ENCODE data around the gene ARAP1. TPM values are rescaled to one million over a fixed set of nuclear protein-coding genes. Genes with fewer than 3 reads are reported as not detected.

The ARAP1 gene
- polyA plus RNA-seq, 3 donors = 48.7 to 487 (median 79.0) TPM

DNA sequence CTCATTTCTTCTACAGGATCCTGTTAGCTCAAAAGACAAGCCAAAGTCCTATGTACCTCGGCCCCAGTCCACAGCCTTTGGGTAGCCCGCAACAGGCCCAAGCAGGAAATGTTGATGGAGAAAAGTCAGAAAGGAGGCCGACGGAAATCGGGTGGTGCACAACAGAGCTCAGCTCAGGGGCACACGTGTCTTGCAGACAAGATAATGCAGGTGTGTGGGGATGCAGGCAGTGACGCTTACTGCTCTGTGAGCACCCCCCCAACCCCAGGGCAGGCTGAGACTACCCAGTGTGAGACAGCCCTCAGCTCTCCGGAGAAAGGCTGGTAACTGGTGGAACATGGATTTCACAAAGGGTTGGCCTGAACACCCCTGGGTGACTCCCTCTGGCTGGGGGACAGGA is 73.7 kb downstream of the ARAP1 start:
- no peaks in the 10 kb centered on the region for H3K79me2 ChIP-seq (ENCODE audit: insufficient read depth, low read length)
- no peaks in the 10 kb centered on the region for H3K4me1 ChIP-seq (ENCODE audit: control insufficient read depth in 1 of 2, insufficient read depth in 2 of 2, low read length in 2 of 2)
- intact Hi-C loops (cut with micrococcal nuclease) = no loop called here
- TF ChIP-seq, protein P1, sequence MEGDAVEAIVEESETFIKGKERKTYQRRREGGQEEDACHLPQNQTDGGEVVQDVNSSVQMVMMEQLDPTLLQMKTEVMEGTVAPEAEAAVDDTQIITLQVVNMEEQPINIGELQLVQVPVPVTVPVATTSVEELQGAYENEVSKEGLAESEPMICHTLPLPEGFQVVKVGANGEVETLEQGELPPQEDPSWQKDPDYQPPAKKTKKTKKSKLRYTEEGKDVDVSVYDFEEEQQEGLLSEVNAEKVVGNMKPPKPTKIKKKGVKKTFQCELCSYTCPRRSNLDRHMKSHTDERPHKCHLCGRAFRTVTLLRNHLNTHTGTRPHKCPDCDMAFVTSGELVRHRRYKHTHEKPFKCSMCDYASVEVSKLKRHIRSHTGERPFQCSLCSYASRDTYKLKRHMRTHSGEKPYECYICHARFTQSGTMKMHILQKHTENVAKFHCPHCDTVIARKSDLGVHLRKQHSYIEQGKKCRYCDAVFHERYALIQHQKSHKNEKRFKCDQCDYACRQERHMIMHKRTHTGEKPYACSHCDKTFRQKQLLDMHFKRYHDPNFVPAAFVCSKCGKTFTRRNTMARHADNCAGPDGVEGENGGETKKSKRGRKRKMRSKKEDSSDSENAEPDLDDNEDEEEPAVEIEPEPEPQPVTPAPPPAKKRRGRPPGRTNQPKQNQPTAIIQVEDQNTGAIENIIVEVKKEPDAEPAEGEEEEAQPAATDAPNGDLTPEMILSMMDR (IDR thresholded peaks at IDR 0.05) = no peak
- peaks cover 32 to 60% of the 10 kb centered on the region in 2 donors for H3K27me3 ChIP-seq (ENCODE audit: control insufficient read depth in 2 of 2, insufficient read depth in 2 of 2, low read length in 2 of 2)
- DNase-seq = no peak
- Mint-ChIP-seq H3K27me3 (ENCODE audit: low read depth in 3 of 3) (peaks cover 64 to 72% (median 69%) of the 10 kb centered on the region in 3 donors), H3K36me3 (peaks cover 7 to 8% of the 10 kb centered on the region in 2 donors), H3K4me1 (peaks cover 6% of the 10 kb centered on the region), H3K4me3 (peak overlapping the region in 1 of 2 donors; percentile 77), H3K9me3 (peaks cover 0 to 10% (median 2%) of the 10 kb centered on the region in 7 donors), H3K27ac (no peak overlapping the region)
- H3K4me3 ChIP-seq (replicated peaks in 1 of 3; ENCODE audit: low read depth in 2 of 3, low read length in 3 of 3) = no peak overlapping the region
- H3K9ac ChIP-seq (ENCODE audit: insufficient read depth, low read length, poor library complexity, severe bottlenecking) = no peak overlapping the region
- H4K20me1 ChIP-seq (ENCODE audit: insufficient read depth, low read length) = peaks cover 95% of the 10 kb centered on the region
- no peak overlapping the region for H3K4me2 ChIP-seq (replicated peaks; ENCODE audit: extremely low read depth, low read length, poor library complexity, severe bottlenecking)
- WGBS (ENCODE audit: insufficient coverage) = 84% methylated on average over 6 of the region's 8 CpGs
- H3K27ac ChIP-seq (ENCODE audit: low read depth in 1 of 2, low read length in 2 of 2) = no peak overlapping the region
- peaks cover 5 to 6% of the 10 kb centered on the region in 2 donors for H3K36me3 ChIP-seq (replicated peaks in 1 of 2; ENCODE audit: control insufficient read depth in 1 of 2, insufficient read depth in 2 of 2, low read length in 2 of 2)
- no peak overlapping the region for H2AFZ ChIP-seq (ENCODE audit: insufficient read depth, low read depth, low read length, poor library complexity, severe bottlenecking)
- H3K9me3 ChIP-seq (replicated peaks in 1 of 2; ENCODE audit: control insufficient read depth in 1 of 2, insufficient read depth in 1 of 2, low read length in 2 of 2) = peaks cover 0 to 5% of the 10 kb centered on the region in 2 donors

DNA sequence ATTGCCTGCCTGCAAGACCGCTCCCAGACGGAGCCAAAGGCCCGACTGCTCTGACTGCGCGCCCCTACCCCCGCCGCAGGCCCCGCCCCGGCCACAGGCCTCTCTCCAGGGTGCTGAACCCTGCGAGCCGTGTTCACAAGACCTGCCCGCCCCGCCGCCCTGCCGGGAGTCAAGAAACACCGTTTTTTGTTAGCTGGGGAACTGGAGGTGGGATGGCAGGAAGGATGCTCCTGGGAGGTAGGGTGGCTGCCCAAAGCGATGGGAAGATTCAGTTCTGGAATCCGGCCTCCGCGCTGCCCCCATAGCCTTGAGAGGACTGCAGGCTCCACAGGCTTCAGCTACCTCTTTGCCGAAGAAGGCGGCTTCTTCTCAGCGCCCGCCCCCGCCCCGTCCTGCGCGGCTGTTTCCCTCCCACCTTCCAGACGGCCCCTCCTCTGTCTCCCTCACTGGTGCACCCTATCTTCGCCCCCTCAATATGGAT is 75.3 kb downstream of the ARAP1 start:
- no peaks in the 10 kb centered on the region for H3K36me3 Mint-ChIP-seq
- H2AFZ ChIP-seq (ENCODE audit: insufficient read depth, low read depth, low read length, poor library complexity, severe bottlenecking) = no peak overlapping the region
- H3K9me3 Mint-ChIP-seq = peaks cover 0 to 10% (median 2%) of the 10 kb centered on the region in 7 donors
- H3K4me2 ChIP-seq (replicated peaks; ENCODE audit: extremely low read depth, low read length, poor library complexity, severe bottlenecking) = no peak overlapping the region
- H3K27ac Mint-ChIP-seq = peak overlapping the region in 1 of 7 donors; percentile 64
- H3K9me3 ChIP-seq (replicated peaks in 1 of 2; ENCODE audit: control insufficient read depth in 1 of 2, insufficient read depth in 1 of 2, low read length in 2 of 2) = peaks cover 0 to 5% of the 10 kb centered on the region in 2 donors
- peaks cover 79% of the 10 kb centered on the region for H4K20me1 ChIP-seq (ENCODE audit: insufficient read depth, low read length)
- no peaks in the 10 kb centered on the region for H3K79me2 ChIP-seq (ENCODE audit: insufficient read depth, low read length)
- no peak overlapping the region for H3K27ac ChIP-seq (ENCODE audit: low read depth in 1 of 2, low read length in 2 of 2)
- no peaks in the 10 kb centered on the region for H3K36me3 ChIP-seq (replicated peaks in 1 of 2; ENCODE audit: control insufficient read depth in 1 of 2, insufficient read depth in 2 of 2, low read length in 2 of 2)
- 2% methylated on average over 26 of the region's 30 CpGs for WGBS (ENCODE audit: insufficient coverage)
- peaks cover 80 to 88% (median 82%) of the 10 kb centered on the region in 3 donors for H3K27me3 Mint-ChIP-seq (ENCODE audit: low read depth in 3 of 3)
- peak in 1 of 3 donors; percentile 25 for DNase-seq
- intact Hi-C loops (cut with micrococcal nuclease) = no loop called here
- TF ChIP-seq, protein P1 (IDR thresholded peaks at IDR 0.05) = no peak
- H3K4me1 ChIP-seq (ENCODE audit: control insufficient read depth in 1 of 2, insufficient read depth in 2 of 2, low read length in 2 of 2) = no peaks in the 10 kb centered on the region
- peaks cover 42 to 75% of the 10 kb centered on the region in 2 donors for H3K27me3 ChIP-seq (ENCODE audit: control insufficient read depth in 2 of 2, insufficient read depth in 2 of 2, low read length in 2 of 2)
- no peak overlapping the region for H3K4me3 ChIP-seq (replicated peaks in 1 of 3; ENCODE audit: low read depth in 2 of 3, low read length in 3 of 3)
- H3K4me3 Mint-ChIP-seq = peak overlapping the region in 1 of 2 donors; percentile 77
- peaks cover 6% of the 10 kb centered on the region for H3K4me1 Mint-ChIP-seq
- H3K9ac ChIP-seq (ENCODE audit: insufficient read depth, low read length, poor library complexity, severe bottlenecking) = no peak overlapping the region
